Calu3 (cell line): ENCODE measurements around the gene BCL2L14. TPM values are rescaled to one million over a fixed set of nuclear protein-coding genes. Genes with fewer than 3 reads are reported as not detected.

ENCODE experiments used
- BruUV-seq: library from RNA; stranded (reverse); fragments of 400-500 nt; replicated peaks from 2 replicates; lab custom pipeline; 2021; lab: Mats Ljungman, UMichigan
- CTCF ChIA-PET: fragments of 300-600 bp; sonication (Branson Sonifier 250); formaldehyde crosslinking; loops from one replicate; lab custom pipeline; 2022; ENCODE audit warnings: antibody characterized with exemption; lab: Charles Lee
- DNase-seq: peaks from one replicate; pipeline ENCODE4 v3.0.0; 2022
- H3K27ac Mint-ChIP-seq: one replicate; pipeline ENCODE4 v1.8.0; 2022; ENCODE audit warnings: mixed read lengths; ENCODE audit not compliant: unreplicated experiment
- H3K27me3 Mint-ChIP-seq: one replicate; pipeline ENCODE4 v1.8.0; 2022; ENCODE audit warnings: mixed read lengths; ENCODE audit not compliant: unreplicated experiment
- H3K36me3 Mint-ChIP-seq: one replicate; pipeline ENCODE4 v1.8.0; 2022; ENCODE audit warnings: mild to moderate bottlenecking, moderate library complexity, mixed read lengths; ENCODE audit not compliant: insufficient read depth, unreplicated experiment
- H3K4me1 Mint-ChIP-seq: one replicate; pipeline ENCODE4 v1.8.0; 2022; ENCODE audit warnings: mild to moderate bottlenecking, low read depth, mixed read lengths; ENCODE audit not compliant: unreplicated experiment
- H3K4me3 Mint-ChIP-seq: one replicate; pipeline ENCODE4 v1.8.0; 2022; ENCODE audit warnings: mild to moderate bottlenecking, low read depth, moderate library complexity, mixed read lengths; ENCODE audit not compliant: unreplicated experiment
- H3K9me3 Mint-ChIP-seq: one replicate; pipeline ENCODE4 v1.8.0; 2022; ENCODE audit warnings: low read depth, mixed read lengths; ENCODE audit not compliant: unreplicated experiment
- CTCF ChIP-seq: fragments of 200-600 bp; IDR thresholded peaks from one replicate; pipeline ENCODE4 v1.8.0; 2022; ENCODE audit warnings: antibody characterized with exemption; ENCODE audit not compliant: unreplicated experiment
- intact Hi-C: fragments of 100-400 bp; cut with micrococcal nuclease; formaldehyde crosslinking; loops from one replicate; pipeline ENCODE4 v1.10.0; 2022; ENCODE audit not compliant: unreplicated experiment
- total RNA-seq: library from RNA; stranded (reverse); gene quantifications from 2 replicates; pipeline ENCODE4 v1.2.3, GENCODE V29; 2022

Gene BCL2L14
- total RNA-seq, 1 experiment from 2014 or later: 5.5 TPM

GRCh38 chr12:12047682-12048081 lies 23.1 kb upstream of the BCL2L14 start:
- CTCF ChIA-PET: no interaction called here
- BruUV-seq: no TSS peak
- no peaks in the 10 kb centered on the region for H3K36me3 Mint-ChIP-seq

GRCh38 chr12:12048266-12048665 lies 22.5 kb upstream of the BCL2L14 start:
- no peak for DNase-seq
- Mint-ChIP-seq H3K4me1 (no peaks in the 10 kb centered on the region), H3K36me3 (no peaks in the 10 kb centered on the region), H3K27me3 (no peaks in the 10 kb centered on the region), H3K9me3 (no peaks in the 10 kb centered on the region), H3K4me3 (no peak overlapping the region), H3K27ac (no peak overlapping the region)
- no peak for TF ChIP-seq CTCF
- no TSS peak for BruUV-seq
- intact Hi-C loops: loop anchor here (10.0 kb wide), 1 partner anchor 813 kb away; no protein-coding TSS in a partner anchor
- CTCF ChIA-PET: no interaction called here

More at GRCh38 chr12:12047682-12048081, 23.1 kb upstream of the BCL2L14 start:
- no peaks in the 10 kb centered on the region for H3K9me3 Mint-ChIP-seq
- H3K27me3 Mint-ChIP-seq: no peaks in the 10 kb centered on the region
- no peak for TF ChIP-seq CTCF
- no peaks in the 10 kb centered on the region for H3K4me1 Mint-ChIP-seq
- intact Hi-C loops: loop anchor here (10.0 kb wide), 1 partner anchor 813 kb away; no protein-coding TSS in a partner anchor
- no peak overlapping the region for H3K4me3 Mint-ChIP-seq
- no peak for DNase-seq
- H3K27ac Mint-ChIP-seq: no peak overlapping the region

- BruUV-seq: no TSS peak
- Mint-ChIP-seq H3K4me1 (no peaks in the 10 kb centered on the region), H3K27ac (no peak overlapping the region), H3K27me3 (no peaks in the 10 kb centered on the region), H3K9me3 (no peaks in the 10 kb centered on the region), H3K4me3 (no peak overlapping the region), H3K36me3 (no peaks in the 10 kb centered on the region)
- intact Hi-C loops: loop anchor here (10.0 kb wide), 1 partner anchor 814 kb away; no protein-coding TSS in a partner anchor
- CTCF ChIA-PET: no interaction called here
- no peak for DNase-seq
- no peak for TF ChIP-seq CTCF
Observed at GRCh38 chr12:12048714-12049113, 22.0 kb upstream of the BCL2L14 start.

- CTCF ChIA-PET: no interaction called here
- DNase-seq: no peak
- no peaks in the 10 kb centered on the region for H3K27me3 Mint-ChIP-seq
- intact Hi-C loops: no loop called here
- H3K36me3 Mint-ChIP-seq: no peaks in the 10 kb centered on the region
- no peaks in the 10 kb centered on the region for H3K9me3 Mint-ChIP-seq
- no peak overlapping the region for H3K27ac Mint-ChIP-seq
- H3K4me3 Mint-ChIP-seq: no peak overlapping the region
- H3K4me1 Mint-ChIP-seq: no peaks in the 10 kb centered on the region
- no TSS peak for BruUV-seq
- no peak for TF ChIP-seq CTCF
Observed at GRCh38 chr12:12051668-12052067, 19.1 kb upstream of the BCL2L14 start.
